Thoracic aorta (tissue), 2 donors: ENCODE data around the gene ADARB1. TPM values are rescaled to one million over a fixed set of nuclear protein-coding genes. Genes with fewer than 3 reads are reported as not detected.
A peak's percentile ranks its signal among the peaks of the same experiment; 100 is the strongest.

Experiments
- ATAC-seq: fragments of 150-250 bp; one replicate; pipeline ENCODE4 v1.8.0; 2017; ENCODE audit warnings: low read depth; ENCODE audit not compliant: insufficient number of reproducible peaks, low FRiP score
- DNase-seq: peaks from one replicate; pipeline ENCODE4 v3.0.0-alpha.2; 2020; ENCODE audit warnings: low spot score
- H3K27ac ChIP-seq, 2 donors: fragments of 200-600 bp; sonication (generic); 1 replicate in 1 of 2; 2 replicates in 1 of 2; pipeline ENCODE4 v1.5.1; 2016; ENCODE audit warnings: mild to moderate bottlenecking in 2 of 2, moderate library complexity in 2 of 2
- H3K27me3 ChIP-seq: fragments of 200-600 bp; sonication (generic); replicated peaks from 2 replicates; pipeline ENCODE4 v1.6.0; 2016; ENCODE audit warnings: mild to moderate bottlenecking; ENCODE audit not compliant: insufficient read depth
- H3K36me3 ChIP-seq: fragments of 200-600 bp; sonication (generic); one replicate; pipeline ENCODE4 v1.5.1; 2016
- H3K4me1 ChIP-seq, 2 donors: fragments of 200-600 bp; sonication (generic); 1 replicate in 1 of 2; 2 replicates in 1 of 2; pipeline versions ENCODE4 v1.5.1 to v1.6.0; 2016; ENCODE audit warnings: low read depth in 2 of 2, mild to moderate bottlenecking in 1 of 2; ENCODE audit not compliant: control insufficient read depth in 1 of 2
- H3K4me3 ChIP-seq: fragments of 200-600 bp; sonication (generic); 2 replicates; pipeline ENCODE4 v1.5.1; 2016; ENCODE audit warnings: mild to moderate bottlenecking
- H3K9me3 ChIP-seq: fragments of 200-600 bp; sonication (generic); 2 replicates; pipeline ENCODE4 v1.5.1; 2016
- CTCF ChIP-seq: fragments of 200-600 bp; sonication (generic); IDR thresholded peaks from one replicate; pipeline ENCODE4 v1.5.1; 2019; ENCODE audit warnings: antibody characterized with exemption
- total RNA-seq, 2 donors: library from RNA; depleted of rRNA; stranded (reverse); fragments of >200 nt; gene quantifications; one replicate each; pipeline versions ENCODE4 v1.1.0 to v1.2.3, GENCODE V29; 2016

The ADARB1 gene
- total RNA-seq, 2 donors from 2014 or later = 124 to 201 TPM

DNA sequence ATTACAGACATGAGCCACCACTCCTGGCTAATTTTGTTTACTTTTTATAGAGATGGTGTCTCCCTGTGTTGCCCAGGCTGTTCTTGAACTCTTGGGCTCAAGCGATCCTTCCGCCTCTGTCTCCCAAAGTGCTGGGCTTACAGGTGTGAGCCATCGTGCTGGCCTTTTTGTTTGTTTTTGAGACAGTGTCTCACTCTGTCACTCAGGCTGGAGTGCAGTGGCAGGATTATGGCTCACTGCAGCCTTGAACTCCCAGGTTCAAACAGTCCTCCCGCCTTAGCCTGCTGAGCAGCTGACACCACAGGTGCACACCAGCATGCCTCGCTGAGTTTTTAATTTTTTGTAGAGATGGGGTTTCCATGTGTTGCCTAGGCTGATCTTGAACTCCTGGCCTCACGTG is 49.1 kb downstream of the ADARB1 start:
- no peak overlapping the region for H3K4me3 ChIP-seq
- TF ChIP-seq CTCF = no peak
- peaks cover 3 to 20% of the 10 kb centered on the region in 2 donors for H3K4me1 ChIP-seq
- ATAC-seq = no peak
- H3K9me3 ChIP-seq = no peaks in the 10 kb centered on the region
- H3K27me3 ChIP-seq = no peaks in the 10 kb centered on the region
- no peak for DNase-seq
- H3K27ac ChIP-seq = no peak overlapping the region
- H3K36me3 ChIP-seq = no peaks in the 10 kb centered on the region

GRCh38 chr21:45124596-45124995 is 50.2 kb downstream of the ADARB1 start:
- Histone ChIP-seq H3K9me3 (no peaks in the 10 kb centered on the region), H3K4me3 (no peak overlapping the region)
- no peak for TF ChIP-seq CTCF

GRCh38 chr21:45125357-45125756 is 51.0 kb downstream of the ADARB1 start:
- no peak for DNase-seq

More at GRCh38 chr21:45124596-45124995, 50.2 kb downstream of the ADARB1 start:
- no peaks in the 10 kb centered on the region for H3K36me3 ChIP-seq
- H3K27me3 ChIP-seq = no peaks in the 10 kb centered on the region
- DNase-seq (no peak), ATAC-seq (no peak)
- H3K4me1 ChIP-seq = peaks cover 12 to 31% of the 10 kb centered on the region in 2 donors
- H3K27ac ChIP-seq = no peak overlapping the region

GRCh38 chr21:45126204-45126626 is 51.8 kb downstream of the ADARB1 start:
- Histone ChIP-seq H3K27me3 (no peaks in the 10 kb centered on the region), H3K36me3 (no peaks in the 10 kb centered on the region), H3K27ac (no peak overlapping the region), H3K9me3 (no peaks in the 10 kb centered on the region), H3K4me1 (peaks cover 23 to 45% of the 10 kb centered on the region in 2 donors), H3K4me3 (no peak overlapping the region)
- no peak for DNase-seq
- no peak for ATAC-seq
- no peak for TF ChIP-seq CTCF

More at GRCh38 chr21:45125357-45125756, 51.0 kb downstream of the ADARB1 start:
- no peaks in the 10 kb centered on the region for H3K27me3 ChIP-seq
- no peaks in the 10 kb centered on the region for H3K9me3 ChIP-seq
- no peak for ATAC-seq
- H3K4me3 ChIP-seq = no peak overlapping the region
- no peak overlapping the region for H3K27ac ChIP-seq
- H3K36me3 ChIP-seq = no peaks in the 10 kb centered on the region
- H3K4me1 ChIP-seq = peaks cover 17 to 37% of the 10 kb centered on the region in 2 donors
- TF ChIP-seq CTCF = no peak

- no peak for TF ChIP-seq CTCF
- Histone ChIP-seq H3K9me3 (no peaks in the 10 kb centered on the region), H3K4me1 (peaks cover 31 to 53% of the 10 kb centered on the region in 2 donors), H3K36me3 (no peaks in the 10 kb centered on the region), H3K4me3 (no peak overlapping the region), H3K27ac (peak overlapping the region in 1 of 2 donors; percentile 2), H3K27me3 (no peaks in the 10 kb centered on the region)
- DNase-seq (no peak), ATAC-seq (no peak)
These were observed 52.6 kb downstream of the ADARB1 start for GRCh38 chr21:45126983-45127382.
